ENCODE measurements around the gene ERAP2.
"Not testable (repeated sequence)": the region's sequence is repeated elsewhere in the genome, so short reads cannot be mapped to it uniquely, and the experiment has no call there.

The ERAP2 gene

DNA sequence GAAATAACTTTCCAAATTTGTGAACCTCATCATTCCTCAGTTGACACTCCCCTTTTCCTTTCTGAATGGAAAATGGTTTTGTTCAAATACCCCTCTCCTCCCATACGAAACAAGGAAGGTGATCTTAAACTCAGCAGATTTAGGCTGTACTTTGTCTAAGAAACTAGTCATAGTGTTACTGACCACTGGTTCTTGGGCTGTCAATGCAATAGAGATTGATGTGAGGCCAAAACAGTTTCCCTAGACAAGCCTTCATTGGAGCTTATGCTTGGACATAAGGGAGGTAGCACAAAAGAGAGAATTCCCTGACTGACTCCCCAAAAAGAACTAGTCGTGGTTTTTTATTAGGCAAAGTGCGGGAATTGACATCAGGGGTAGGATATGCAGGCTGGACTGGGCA lies 54.3 kb downstream of the ERAP2 start:
- DNase-seq (ENCODE audit: low read depth in 1 of 2, low spot score in 1 of 2) = no peak

DNA sequence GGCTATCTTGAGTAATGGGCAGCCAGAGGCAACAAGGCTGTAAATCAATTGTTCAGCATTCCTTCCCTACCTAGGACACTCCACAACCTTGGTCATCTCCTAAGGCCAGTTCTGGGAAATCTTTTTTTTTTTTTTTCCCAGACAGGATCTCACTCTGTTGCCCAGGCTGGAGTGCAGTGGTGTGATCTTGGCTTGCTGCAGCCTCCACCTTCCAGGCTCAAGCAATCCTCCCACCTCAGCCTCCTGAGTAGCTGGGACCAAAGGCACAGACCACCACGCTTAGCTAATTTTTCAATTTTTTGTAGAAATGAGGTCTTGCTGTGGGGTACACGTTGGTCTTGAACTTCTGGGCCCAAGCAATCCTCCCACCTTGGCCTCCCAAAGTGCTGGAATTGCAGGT lies 54.7 kb downstream of the ERAP2 start:
- DNase-seq (ENCODE audit: low read depth in 1 of 2, low spot score in 1 of 2) = not testable (repeated sequence)

DNA sequence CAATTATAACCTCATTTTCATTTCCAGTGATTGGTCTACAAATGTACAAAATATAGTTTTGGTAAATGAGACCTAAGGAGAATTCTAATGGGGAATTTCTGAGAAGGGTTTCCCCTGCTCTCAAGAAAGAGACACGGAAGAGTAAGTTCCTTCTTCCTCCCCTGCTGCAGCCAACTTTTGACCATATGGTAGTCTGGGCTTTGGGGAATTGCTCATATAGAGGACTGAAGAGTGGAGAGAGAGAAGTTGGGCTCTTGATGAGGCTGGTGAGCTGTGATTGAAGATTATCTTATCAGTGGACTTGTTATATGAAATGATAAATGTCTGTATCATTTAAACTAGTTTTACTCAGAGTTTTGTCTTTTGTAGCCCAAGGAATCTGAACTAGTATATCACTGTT lies 55.3 kb downstream of the ERAP2 start:
- no peak for DNase-seq (ENCODE audit: low read depth in 1 of 2, low spot score in 1 of 2)

DNA sequence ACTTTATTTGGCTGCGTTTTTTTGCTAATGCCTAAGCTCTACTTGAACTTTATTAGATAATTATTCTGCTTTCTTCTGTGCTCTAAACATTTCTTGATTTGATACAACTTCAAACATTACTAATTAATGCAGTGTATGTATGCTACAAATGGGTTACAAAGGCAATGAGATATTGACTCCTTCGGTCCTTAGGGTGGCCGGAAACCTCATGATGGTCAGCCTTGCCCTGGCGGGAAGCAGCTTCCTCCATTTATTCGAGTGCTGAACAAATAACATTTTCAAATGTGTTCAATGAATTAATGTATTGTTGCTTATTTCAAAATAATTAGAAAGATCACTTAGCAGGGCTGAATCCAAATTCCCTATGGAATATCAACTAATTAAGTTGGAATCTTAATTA lies 55.7 kb downstream of the ERAP2 start:
- DNase-seq (ENCODE audit: low read depth in 1 of 2, low spot score in 1 of 2) = no peak

DNA sequence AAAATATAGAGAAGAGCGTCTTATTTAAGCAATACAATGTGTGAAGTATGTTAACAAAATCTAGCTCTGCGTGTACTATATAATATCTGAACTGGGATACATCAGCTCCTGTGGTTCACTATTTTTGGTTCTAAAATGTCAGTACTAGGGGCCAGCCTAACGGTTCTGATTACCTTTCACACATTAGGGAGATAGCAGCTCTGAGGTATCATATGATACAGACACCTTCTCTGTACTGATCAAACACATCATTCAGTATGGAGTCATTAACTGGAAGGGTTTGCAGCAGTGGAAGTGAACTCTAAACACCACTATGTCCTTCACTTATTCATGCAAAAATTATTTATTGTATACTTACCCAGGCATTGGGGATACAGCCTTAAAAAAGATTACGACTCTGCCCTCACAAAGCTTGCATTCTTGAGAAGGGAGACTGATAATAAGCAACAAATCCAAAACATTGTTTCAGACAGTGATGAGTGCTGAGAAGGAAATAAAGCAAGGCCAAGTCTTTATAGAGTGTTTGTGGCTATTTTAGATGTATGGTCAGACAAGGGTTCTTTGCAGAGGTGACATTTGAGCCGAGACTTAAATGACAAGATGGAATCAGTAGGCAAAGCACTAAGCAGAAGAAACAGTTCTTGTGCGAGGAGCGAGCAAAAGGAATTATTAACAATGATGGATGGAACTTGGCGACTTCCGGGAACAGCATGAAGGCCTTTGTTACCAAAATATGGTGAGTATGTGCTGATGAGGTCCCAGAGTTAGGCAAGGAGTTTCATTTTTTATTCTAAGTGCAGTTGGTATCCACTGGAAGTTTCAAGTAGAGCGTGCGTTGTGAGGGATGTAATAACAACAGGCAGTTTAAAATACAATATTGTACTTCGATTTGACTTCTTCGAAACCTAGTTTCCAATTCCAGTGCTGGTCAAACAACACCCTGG lies 57.7 kb downstream of the ERAP2 start:
- no peak for DNase-seq (ENCODE audit: low read depth in 1 of 2, low spot score in 1 of 2)

DNA sequence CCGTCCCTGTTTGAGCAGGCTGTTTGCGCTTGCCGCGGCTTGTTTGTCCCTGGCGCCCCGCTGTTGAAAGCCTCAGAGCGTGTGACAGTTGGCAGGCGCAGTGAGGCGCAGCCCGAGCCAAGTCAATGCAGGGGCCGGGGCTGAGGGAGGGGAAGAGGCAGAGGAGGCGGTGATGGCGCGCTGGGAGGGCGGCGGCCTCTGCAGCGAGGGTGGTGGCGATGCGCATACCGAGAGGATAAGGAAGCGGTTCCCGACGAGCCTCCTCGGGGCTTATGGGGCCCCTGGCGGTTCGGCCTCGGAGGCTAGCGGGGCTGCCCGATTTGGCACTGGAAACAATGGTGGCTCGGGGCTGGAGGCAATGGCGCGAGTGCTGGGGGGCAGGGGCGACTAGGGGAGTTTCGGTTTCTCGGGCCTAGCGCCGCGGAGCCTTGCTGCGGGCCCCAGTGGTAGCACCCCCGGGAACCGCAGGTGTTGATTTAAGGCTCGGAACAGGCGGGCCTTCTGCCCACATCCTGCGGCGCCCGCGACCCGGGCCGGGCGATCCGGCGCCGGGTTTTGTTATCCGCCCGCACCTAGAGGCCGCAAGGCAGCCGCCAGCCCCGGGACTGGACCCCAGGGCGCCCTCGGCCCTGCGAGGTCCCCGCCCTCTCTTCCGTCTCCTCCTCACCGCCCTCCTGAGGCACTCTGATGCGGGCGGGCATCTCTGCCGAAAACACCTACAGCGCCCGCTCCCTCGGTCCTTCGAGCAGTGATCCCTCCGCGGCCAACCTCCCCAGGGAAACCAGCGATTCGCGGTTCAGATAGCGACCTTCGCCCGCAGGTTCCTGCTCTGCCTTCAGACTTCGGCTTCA lies 58.6 kb downstream of the ERAP2 start:
- DNase-seq (ENCODE audit: low read depth in 1 of 2, low spot score in 1 of 2) = peak; percentile 88 to 91

DNA sequence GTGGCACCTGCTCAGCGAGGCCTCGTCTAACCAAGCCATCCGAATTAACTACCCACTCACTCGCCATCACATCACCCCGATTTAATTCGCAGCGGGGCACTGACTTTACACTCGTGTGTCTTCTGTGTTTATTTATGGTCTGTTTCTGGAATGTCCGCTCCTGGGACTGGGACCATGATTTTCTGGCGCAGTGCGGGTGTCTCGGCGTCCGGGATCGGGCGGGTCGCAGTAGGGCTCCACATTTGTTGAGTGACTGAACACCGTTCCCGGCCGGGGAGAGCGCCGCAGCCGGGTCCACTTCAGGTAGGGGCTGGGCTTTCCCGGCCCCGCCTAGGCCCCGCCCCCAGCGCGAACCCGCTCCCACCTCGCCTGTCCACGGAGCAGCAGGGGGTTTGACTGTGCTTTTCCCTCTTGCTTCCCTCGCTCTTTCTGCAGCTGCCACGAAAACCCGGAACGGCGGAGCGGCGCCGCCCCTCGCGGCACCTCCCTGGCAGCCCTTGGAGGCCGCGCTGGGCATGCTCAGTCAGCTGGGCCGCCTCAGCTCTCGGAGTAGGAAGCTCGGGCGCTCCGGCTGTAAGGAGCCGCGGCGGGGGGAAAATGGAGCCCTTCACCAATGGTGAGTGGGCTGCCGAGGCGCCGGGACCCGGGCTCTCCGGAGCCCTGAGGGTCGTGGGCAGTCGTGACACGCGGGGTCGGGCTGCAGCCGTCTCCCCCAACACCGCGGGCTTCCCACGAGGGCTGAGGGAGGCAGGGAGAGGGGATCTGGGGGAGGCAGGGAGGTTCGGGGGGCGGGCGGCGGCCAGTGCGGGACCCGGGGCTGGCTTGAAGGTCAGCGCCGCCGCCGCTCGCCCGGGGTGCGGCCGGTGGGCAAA lies 59.5 kb downstream of the ERAP2 start, which contains the start of gene LNPEP:
LNPEP (plus strand) TSS at position 522 of the 872 bp plus-strand sequence; CDS start at position 598, 76 bp downstream.
- peak; percentile 89 to 90 for DNase-seq (ENCODE audit: low read depth in 1 of 2, low spot score in 1 of 2)

DNA sequence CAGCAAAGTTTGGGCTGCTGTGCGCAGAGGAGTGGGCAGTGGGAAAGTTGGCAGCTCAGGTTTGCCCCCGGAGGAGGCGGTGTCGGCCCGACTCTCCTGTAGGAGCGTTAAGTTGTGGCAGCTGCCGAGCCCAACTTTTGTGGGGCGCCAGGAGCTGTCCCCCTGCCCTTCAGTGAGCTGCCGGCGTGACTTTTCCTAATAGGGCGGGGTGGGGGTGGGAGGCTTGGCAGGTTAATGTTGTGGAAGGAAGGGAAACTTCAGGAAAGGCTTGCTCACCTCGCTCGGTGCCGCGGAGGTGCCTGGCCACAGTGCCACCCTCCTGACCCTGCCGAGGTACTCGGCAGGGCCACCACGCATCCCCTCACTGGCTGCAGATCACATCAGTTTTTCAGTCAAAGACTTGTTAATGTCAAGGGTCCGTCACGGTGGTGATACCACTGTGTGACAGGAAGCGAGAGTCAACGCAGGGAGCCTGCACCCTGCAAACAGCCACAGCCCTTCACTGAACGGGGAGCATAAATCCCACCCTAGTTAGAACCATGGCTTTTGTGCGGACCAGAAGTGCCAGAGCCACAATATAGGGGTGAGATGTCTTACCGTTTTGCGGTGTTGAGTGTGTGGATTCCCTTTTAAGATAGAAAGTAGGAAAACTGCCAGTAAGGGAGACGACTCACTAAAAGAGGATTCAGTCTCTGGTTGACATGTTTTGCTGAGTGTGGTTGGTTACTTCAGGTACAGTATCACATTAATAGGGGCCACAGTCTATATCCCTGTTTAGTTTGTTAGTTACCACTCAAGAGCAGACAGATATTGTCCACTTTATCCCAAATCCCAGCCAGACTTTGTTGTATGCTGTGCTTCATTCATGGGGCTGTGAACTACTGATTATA lies 60.4 kb downstream of the ERAP2 start:
- DNase-seq (ENCODE audit: low read depth in 1 of 2, low spot score in 1 of 2) = peak; percentile 11 to 18

DNA sequence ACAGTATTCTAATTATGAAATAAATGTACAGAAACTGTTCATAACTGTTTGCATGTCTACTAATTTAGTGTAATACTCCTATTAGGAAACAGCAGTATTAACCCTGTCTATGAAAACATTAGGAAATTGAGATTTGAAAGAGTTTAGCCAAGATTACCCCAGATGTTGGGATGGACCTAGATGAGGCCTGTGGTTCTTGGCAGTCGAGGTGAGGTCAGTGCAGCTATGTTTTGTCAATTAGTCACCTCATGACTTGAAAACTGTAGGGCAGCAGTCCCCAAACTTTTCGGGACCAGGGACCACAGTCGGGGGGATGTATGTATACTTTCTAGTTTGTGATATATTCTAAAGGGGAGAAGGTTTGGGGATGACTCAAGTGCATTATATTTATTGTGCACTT lies 64.3 kb downstream of the ERAP2 start:
- DNase-seq (ENCODE audit: low read depth in 1 of 2, low spot score in 1 of 2) = no peak

DNA sequence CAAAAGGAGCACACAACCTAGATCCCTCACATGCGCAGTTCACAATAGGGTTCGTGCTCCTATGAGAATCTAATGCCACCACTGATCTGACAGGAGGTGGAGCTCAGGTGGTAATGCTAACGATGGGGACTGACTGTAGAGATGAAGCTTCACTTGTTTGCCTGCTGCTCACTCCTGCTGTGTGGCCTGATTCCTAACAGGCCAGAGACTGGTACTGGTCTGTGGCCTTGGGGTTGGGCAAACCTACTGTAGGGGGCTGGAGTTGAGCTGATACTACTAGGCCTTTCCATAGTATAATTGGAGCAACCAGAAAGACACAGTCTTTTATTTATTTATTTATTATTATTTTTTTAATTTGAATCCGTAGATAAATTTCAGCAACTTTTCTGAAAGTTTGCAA lies 64.8 kb downstream of the ERAP2 start:
- no peak for DNase-seq (ENCODE audit: low read depth in 1 of 2, low spot score in 1 of 2)

DNA sequence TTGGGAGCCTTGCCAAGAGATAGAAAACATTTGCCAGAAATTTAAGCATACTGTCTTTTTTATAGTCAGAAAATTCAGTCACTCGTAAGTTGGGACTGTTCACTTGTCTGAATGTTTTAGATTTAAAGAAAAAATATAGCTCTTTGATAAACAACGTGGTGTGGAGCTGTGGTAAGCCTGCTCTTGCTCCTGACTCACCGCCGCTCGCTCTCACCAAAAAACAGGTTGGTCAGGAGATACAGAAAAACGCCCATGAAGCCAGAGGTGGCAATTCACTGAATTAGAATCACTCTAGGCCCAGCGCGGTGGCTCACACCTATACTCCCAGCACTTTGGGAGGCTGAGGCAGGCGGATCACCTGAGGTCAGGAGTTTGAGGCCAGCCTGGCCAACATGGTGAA lies 65.8 kb downstream of the ERAP2 start:
- DNase-seq (ENCODE audit: low read depth in 1 of 2, low spot score in 1 of 2) = no peak

DNA sequence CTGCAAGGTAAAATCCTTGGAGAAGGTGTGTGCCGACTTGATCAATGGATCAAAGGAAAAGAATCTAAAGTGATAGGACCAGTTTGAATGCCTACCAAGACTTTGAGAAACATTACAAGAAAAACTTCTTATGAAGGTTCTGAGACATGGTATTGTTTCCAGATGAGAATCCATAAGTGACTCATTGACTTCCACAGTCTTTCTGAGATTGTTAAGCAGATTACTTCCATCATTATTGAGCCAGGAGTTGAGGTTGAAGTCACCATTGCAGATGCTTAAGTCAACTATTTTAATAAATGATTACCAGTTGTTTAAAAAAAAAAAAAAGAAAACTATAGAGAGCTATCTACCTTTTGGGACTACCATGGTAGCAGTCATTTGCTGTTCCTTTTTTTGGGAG lies 66.6 kb downstream of the ERAP2 start:
- no peak for DNase-seq (ENCODE audit: low read depth in 1 of 2, low spot score in 1 of 2)

DNA sequence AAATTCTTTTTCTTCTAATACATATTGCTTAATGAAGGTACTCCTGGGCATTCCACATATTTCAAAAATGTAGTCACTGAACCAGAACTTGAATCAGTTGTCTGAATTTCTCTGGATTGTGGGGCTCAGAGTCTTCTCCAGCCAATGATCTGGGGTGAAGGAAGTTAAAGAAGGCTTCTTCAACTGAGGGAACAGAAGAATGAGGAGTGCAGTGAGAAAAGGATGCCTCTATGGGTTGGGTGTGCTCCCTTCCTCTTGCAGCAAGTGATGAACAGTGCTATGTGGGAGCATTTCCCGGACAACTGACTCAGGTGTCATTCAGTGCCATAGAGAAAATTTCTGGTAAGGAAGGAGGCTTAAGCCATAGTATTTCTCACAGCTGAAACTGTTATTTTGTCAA lies 67.5 kb downstream of the ERAP2 start:
- no peak for DNase-seq (ENCODE audit: low read depth in 1 of 2, low spot score in 1 of 2)

DNA sequence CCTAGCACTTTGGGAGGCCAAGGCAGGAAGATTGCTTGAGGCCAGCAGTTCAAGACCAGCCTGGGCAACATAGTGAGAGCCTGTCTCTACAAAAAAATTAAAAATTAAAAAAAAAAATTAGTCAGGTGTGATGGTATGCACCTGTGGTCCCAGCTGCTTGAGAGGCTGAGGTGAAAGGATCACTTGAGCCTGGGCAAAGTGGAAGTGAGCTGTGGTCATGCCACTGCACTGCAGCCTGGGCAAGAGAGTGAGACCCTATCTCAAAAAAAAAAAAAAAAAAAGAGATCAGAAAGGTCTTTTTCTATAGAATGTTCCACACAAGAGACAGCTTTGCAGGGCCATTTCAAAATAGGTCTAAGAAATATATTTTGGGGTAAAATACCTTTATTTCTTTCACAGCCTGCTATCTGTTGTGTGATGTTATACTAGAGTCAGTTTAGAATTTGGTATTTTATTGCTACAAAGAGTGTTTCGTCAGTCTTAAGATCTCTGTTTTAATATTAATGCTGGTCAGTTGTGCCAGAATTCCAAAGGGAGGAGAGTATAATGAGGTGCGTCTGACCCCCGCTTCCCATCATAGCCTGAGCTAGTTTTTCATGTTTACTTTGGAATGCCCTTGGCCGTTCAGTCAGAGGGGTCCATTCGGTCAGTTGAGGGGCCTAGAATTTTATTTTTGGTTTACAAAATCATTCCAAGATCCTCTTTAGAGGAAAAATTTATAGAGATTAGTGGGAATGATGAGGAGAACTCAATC lies 69.0 kb downstream of the ERAP2 start:
- no peak for DNase-seq (ENCODE audit: low read depth in 1 of 2, low spot score in 1 of 2)

DNA sequence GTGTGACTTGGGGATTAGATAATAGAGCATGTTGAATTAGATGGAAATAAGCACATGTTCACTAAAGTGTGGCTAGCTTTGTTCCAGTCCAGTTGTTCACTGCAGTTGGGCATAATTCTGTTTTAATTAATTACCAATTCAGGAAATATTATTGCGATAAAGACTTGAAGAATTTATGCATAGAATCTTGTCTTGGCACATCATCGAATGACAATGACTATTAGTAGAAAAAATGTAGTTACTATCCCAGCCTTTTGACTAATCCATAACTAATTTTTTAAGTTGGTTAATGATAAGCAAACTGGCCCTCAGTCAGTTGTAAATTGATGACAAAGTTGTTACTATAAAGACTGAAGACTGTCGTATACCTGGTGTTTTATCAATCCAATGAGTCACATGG lies 70.1 kb downstream of the ERAP2 start:
- no peak for DNase-seq (ENCODE audit: low read depth in 1 of 2, low spot score in 1 of 2)

DNA sequence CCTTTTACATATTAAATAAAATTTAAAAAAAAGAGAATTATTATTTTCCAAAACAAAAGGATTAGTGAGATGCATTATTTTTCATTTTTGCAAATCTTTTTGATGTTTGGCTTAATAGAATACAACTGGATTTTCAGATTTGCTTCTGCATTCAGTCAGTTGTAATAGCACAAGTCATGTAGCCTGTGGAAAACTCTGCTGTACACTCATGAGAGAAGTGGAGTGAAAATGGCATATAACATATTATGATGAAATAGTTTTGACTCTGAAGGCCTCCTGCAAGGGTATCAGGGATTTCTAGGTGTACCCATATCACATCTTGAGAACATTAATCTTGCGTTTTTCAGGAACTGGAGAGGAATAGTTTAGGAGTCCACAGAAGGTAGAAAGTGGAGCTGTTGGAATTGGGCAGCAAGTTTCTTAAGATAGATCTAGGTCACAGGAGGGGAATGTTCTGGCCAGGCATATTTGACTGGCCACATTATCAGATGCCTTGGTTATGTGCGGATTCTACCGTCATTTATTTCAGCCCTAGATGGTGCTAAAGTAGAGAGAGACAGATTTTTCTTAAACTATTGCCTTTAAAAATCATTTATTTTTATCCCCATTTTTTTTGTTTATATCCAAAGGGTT lies 75.9 kb downstream of the ERAP2 start:
- DNase-seq (ENCODE audit: low read depth in 1 of 2, low spot score in 1 of 2) = no peak

DNA sequence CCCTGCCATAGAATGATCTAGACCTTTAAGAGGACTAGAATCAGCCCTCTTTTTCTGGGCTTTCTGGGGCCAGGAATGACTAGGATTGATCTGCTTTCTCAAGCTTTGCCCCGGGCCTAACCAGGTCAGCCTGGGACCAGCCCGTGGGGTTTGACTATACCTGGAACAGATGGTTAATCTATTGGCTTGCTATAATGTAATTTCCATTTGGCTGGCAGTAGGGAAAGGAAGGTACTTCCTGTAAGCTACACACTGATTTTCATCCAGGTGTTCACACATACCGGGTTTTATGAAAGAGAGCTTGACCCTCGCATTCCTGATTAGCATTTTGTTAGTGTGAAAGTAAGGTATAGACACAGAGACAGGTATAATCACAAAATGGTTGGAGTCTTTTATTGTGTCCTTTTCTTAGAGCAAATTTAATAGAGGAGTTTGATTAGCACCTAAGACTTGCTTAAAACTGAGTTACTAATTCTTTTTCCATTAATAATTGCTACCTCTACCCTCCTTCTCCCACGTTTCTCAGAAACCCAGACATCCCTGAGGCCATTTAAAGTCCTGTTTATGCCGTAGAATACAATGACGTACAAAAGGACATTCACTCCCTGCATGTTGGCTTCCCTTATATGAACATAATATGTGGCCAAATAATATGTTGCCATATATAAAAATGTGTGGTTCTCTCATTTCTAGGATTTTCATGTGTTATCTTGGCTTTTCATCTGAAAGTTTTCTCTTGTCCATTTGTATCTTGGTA lies 76.9 kb downstream of the ERAP2 start:
- no peak for DNase-seq (ENCODE audit: low read depth in 1 of 2, low spot score in 1 of 2)
